ENCODE measurements around the gene GATA3. TPM values are rescaled to one million over a fixed set of nuclear protein-coding genes. Genes with fewer than 3 reads are reported as not detected.

The GATA3 gene
- total RNA-seq, 2 experiments from 2014 or later, result 46.3 to 47.4 TPM

DNA sequence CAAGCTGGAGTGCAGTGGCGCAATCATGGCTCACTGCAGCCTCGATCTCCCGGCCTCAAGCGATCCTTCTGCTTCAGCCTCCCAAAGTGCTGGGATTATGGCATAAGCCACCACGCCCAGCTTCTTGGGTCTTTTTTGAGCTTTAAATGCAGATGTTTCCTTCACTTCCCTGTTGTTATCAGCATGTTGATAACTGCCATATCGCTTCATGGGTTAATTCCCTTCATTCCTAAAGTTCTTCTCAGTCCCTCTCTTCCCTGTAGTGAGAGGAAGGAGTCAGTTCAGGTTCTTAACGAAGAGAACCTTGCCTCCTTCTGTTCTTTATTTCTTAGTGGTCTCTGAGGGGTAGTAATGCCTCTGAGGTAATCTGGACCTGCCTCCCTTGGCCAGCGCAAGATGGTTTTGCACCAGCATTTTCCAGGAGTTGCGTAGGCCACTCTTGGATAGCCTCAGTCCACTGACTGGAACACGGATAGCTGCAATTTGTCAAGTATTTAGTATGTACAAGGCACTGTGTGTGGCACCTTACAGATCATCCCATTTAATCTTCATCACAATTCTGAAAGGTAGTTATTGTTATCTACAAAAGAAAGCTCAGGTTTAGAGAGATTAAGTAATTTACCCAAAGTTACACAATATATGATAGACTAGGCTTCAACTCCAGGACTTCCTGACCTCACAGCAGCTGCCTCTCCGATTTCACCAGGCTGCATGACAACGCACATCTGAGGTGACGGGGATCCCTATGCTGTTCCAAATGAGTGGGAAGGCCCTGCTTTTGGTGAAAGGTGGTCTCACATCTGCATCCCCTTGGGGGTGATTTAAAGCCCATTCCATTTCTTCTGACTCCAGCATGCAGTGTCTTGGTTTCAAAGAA is 60.5 kb downstream of the GATA3 start:
- intact Hi-C loops (cut with micrococcal nuclease), result no loop called here
- Mint-ChIP-seq H3K36me3 (no peaks in the 10 kb centered on the region), H3K27me3 (no peaks in the 10 kb centered on the region), H3K4me1 (ENCODE audit: low read depth) (no peaks in the 10 kb centered on the region), H3K27ac (no peak overlapping the region), H3K9me3 (no peaks in the 10 kb centered on the region), H3K4me3 (no peak overlapping the region)
- DNase-seq, result no peak
- ChIA-PET POLR2A (no interaction called here), CTCF (no interaction called here)

DNA sequence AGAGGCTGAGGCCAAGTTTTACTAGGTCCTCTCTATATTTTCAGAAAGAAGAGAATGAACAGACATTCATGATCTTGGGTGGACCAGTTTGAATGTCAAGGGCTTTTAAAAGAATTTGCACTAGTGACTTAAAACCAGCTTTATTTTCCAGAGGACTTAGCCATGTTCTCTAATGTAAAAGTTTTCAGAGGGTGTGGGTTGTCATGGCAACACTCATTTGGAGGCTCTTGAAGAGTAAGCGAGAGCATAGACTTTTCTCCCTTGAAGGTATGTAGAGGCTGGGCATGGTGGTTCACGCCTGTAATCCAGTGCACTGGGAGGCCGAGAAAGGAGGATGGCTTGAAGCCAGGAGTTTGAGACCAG is 61.1 kb downstream of the GATA3 start:
- H3K36me3 Mint-ChIP-seq, result no peaks in the 10 kb centered on the region
- no peaks in the 10 kb centered on the region for H3K27me3 Mint-ChIP-seq
- DNase-seq, result no peak
- H3K4me3 Mint-ChIP-seq, result no peak overlapping the region
- CTCF ChIA-PET, result interaction anchor here (0.7 kb wide), 1 partner anchor 174 kb away, joined by 3 read pairs; no protein-coding TSS in a partner anchor
- POLR2A ChIA-PET, result no interaction called here
- no peaks in the 10 kb centered on the region for H3K9me3 Mint-ChIP-seq
- H3K4me1 Mint-ChIP-seq (ENCODE audit: low read depth), result no peaks in the 10 kb centered on the region
- H3K27ac Mint-ChIP-seq, result no peak overlapping the region
- intact Hi-C loops (cut with micrococcal nuclease), result no loop called here

DNA sequence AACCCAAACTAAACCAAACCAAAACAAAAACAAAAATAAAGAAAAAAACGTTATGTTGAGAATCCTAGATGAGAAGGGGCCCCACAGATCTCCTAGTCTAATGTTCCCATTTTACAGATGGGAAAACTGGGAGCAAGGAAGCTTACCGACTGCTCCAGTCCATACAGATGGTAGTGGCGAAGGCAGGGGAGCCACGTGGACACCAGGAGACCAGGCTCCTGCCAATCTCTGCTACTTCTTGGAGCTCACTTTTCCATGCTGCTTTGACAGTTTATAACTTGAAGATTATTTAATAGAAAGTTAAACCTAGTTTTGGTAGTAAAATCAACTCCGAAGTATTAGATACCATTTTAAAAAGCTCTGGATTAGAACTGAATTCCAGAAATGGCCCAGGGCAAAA is 62.0 kb downstream of the GATA3 start:
- Mint-ChIP-seq H3K27me3 (no peaks in the 10 kb centered on the region), H3K27ac (no peak overlapping the region), H3K4me1 (ENCODE audit: low read depth) (no peaks in the 10 kb centered on the region), H3K4me3 (no peak overlapping the region), H3K9me3 (no peaks in the 10 kb centered on the region), H3K36me3 (no peaks in the 10 kb centered on the region)
- DNase-seq, result no peak
- ChIA-PET CTCF (interaction anchor here (0.7 kb wide), 1 partner anchor 175 kb away, joined by 3 read pairs; no protein-coding TSS in a partner anchor), POLR2A (interaction anchor here (0.6 kb wide), 1 partner anchor 219 kb away, joined by 3 read pairs; no protein-coding TSS in a partner anchor)
- intact Hi-C loops (cut with micrococcal nuclease), result no loop called here

GRCh38 chr10:8116926-8117493 is 62.5 kb downstream of the GATA3 start:
- Mint-ChIP-seq H3K36me3 (no peaks in the 10 kb centered on the region), H3K27ac (no peak overlapping the region), H3K4me3 (no peak overlapping the region), H3K27me3 (no peaks in the 10 kb centered on the region), H3K4me1 (ENCODE audit: low read depth) (no peaks in the 10 kb centered on the region), H3K9me3 (no peaks in the 10 kb centered on the region)
- intact Hi-C loops (cut with micrococcal nuclease), result no loop called here
- ChIA-PET POLR2A (interaction anchor here (0.6 kb wide), 1 partner anchor 219 kb away, joined by 3 read pairs; no protein-coding TSS in a partner anchor), CTCF (no interaction called here)
- no peak for DNase-seq

- Mint-ChIP-seq H3K36me3 (no peaks in the 10 kb centered on the region), H3K27ac (no peak overlapping the region), H3K4me1 (ENCODE audit: low read depth) (no peaks in the 10 kb centered on the region), H3K9me3 (no peaks in the 10 kb centered on the region), H3K4me3 (no peak overlapping the region), H3K27me3 (no peaks in the 10 kb centered on the region)
- no peak for DNase-seq
- ChIA-PET POLR2A (no interaction called here), CTCF (no interaction called here)
- intact Hi-C loops (cut with micrococcal nuclease), result no loop called here
These were observed 66.9 kb downstream of the GATA3 start for GRCh38 chr10:8121201-8121890.

GRCh38 chr10:8122611-8123369 is 68.3 kb downstream of the GATA3 start:
- intact Hi-C loops (cut with micrococcal nuclease), result no loop called here
- no peaks in the 10 kb centered on the region for H3K4me1 Mint-ChIP-seq (ENCODE audit: low read depth)
- H3K4me3 Mint-ChIP-seq, result no peak overlapping the region
- H3K27me3 Mint-ChIP-seq, result no peaks in the 10 kb centered on the region
- CTCF ChIA-PET, result no interaction called here
- H3K9me3 Mint-ChIP-seq, result no peaks in the 10 kb centered on the region
- no peak overlapping the region for H3K27ac Mint-ChIP-seq
- POLR2A ChIA-PET, result no interaction called here
- DNase-seq, result no peak
- H3K36me3 Mint-ChIP-seq, result no peaks in the 10 kb centered on the region

DNA sequence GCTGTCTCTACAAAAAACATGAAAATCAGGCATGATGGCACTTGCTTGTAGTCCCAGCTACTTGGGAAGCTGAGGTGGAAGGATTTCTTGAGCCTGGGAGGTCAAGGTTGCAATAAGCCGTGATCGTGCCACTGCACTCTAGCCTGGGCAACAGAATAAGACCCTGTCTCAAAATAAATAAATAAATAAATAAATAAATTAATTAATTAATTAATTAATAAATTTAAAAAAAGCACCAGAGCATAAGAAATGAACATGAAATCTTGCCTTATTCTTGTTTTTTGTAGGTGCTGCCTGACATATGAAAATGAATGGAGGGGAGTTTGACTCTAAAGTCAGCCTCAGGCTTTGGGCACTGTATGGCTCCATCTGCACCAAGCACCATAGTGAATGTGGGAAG is 69.9 kb downstream of the GATA3 start:
- DNase-seq, result no peak
- Mint-ChIP-seq H3K9me3 (no peaks in the 10 kb centered on the region), H3K36me3 (no peaks in the 10 kb centered on the region), H3K27me3 (peaks cover 2% of the 10 kb centered on the region), H3K4me3 (no peak overlapping the region), H3K4me1 (ENCODE audit: low read depth) (no peaks in the 10 kb centered on the region), H3K27ac (no peak overlapping the region)
- POLR2A ChIA-PET, result no interaction called here
- intact Hi-C loops (cut with micrococcal nuclease), result no loop called here
- CTCF ChIA-PET, result no interaction called here

Other genes with a start within 250 kb of the GATA3 start
- 10 to 100 TPM; 12.2 to 12.3 TPM for gene TAF3, start 236.2 kb upstream of the GATA3 start, total RNA-seq

Data from activated CD4-positive, alpha-beta memory T cell treated with anti-CD3 and anti-CD28 coated beads for 36 hours (primary cell).